GM21528 (cell line): ENCODE data around the gene CDC42EP5.
A peak's percentile ranks its signal among the peaks of the same experiment; 100 is the strongest.
"Not testable (repeated sequence)": the region's sequence is repeated elsewhere in the genome, so short reads cannot be mapped to it uniquely, and the experiment has no call there.

Experiments used
- ATAC-seq: cut with Tn5 transposase; IDR thresholded peaks from one replicate; pipeline ENCODE4 v1.9.1; 2021; ENCODE audit warnings: mild to moderate bottlenecking, moderate library complexity; ENCODE audit not compliant: unreplicated experiment, low FRiP score

Gene CDC42EP5

DNA sequence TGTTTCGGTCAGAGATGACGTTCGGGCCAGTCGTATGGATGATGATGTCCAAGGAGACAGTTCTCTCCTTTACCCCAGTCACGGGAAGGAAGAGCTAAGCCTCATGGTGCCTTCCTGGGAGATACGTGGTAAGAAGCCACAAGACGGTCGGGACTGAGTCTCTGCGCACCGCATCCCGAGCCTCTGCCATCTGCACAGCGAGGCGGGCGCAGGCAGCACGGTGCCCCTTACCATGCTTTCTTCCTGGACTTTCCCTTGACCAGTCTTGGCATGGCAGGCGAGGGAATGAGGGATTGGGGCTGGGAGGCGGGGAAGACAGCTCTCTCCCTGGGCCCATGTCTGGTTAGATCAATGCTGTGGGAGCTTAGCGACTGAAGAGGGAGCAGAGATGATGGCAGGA, 19.5 kb upstream of the CDC42EP5 start:
- ATAC-seq: no peak

DNA sequence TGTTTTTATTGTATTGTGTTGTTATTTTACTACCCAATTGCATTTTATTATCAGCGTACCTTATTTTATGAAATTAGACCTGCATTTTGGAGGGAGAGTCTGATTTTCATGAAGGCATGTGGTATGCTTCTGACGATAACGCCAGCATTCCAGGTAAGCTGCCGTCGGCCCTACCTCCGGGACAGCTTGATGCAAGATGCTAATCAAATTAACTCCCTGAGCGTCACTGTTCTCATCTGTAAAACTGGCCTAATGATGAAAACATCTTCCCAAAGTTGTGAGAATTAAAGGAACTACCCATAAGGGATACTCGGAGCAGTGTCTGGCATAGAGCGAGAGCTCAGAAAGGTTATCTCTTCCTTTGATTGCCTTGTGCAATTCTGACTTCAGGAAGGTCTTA, 16.7 kb upstream of the CDC42EP5 start:
- ATAC-seq: no peak

DNA sequence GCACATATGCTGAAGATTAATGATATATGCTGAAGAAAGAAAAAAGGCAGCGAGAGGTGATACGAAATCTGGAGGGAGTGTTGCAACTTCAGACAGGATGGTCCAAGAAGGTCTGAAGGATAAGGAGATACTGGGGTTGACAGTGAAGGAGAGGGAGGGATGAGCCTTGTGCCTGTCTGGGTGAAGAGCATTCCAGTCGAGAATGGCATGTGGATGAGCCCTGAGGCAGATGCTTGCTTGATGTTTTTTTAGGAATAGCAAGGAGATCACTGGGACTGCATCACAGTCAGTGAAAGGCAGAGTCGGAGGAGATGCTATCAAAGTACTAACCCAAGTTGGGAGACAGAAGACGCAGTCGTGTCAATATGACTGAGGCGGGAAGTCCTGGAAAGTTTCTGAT, 16.2 kb upstream of the CDC42EP5 start:
- ATAC-seq: no peak

DNA sequence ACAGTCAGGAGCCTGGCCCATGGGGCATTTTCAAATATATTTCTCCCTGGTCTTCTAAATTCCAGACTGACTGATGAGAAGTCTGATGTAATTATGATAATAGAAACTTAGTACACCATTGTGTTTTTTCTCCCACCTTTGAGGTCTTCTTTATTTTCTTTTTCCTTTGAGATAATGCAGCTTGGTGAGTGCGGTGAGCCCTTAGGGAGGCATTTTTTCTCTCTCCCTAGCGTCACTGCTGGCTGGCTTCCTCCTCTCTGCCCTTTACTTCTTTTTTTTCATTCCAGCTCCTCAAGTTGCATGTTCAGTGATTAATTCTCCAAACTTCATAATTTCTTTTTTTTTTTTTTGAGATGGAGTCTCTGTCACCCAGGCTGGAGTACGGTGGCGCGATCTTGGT, 12.8 kb upstream of the CDC42EP5 start:
- ATAC-seq: no peak

- no peak for ATAC-seq
Observed at GRCh38 chr19:54484451-54484850, 11.4 kb upstream of the CDC42EP5 start.

DNA sequence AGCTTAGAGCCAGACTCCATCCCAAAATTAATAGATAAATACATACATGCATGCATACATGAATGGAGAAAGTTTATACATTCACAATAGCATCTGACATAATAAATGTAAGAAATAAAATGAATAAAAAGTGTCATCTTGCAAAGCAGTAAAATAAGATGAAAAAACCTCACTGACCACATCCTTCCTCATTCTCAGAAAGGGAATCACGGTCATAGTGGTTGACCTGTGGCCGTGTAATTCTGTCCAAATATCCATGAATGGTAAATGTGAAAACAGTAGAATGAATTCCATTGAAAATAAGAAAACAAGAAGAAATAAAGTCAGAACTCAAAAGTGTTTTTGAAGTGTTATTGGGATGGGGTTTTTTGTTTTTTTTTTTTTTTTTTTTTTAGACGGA, 9.8 kb upstream of the CDC42EP5 start:
- no peak for ATAC-seq

GRCh38 chr19:54481326-54481930, 8.3 kb upstream of the CDC42EP5 start:
- no peak for ATAC-seq

DNA sequence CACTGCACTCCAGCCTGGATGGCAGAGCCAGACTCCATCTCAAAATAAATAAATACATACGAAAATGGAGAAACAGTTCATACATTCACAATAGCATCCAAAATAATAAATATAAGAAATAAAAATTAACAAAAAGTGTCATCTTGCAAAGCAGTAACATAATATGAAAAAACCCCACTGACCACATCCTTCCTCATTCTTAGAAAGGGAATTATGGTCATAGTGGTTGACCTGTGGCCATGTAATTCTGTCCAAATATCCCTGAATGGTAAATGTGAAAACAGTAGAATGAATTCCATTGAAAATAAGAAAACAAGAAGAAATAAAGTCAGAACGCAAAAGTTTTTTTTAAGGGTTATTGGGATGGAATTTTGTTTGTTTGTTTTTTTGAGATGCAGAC, 7.0 kb upstream of the CDC42EP5 start:
- no peak for ATAC-seq

DNA sequence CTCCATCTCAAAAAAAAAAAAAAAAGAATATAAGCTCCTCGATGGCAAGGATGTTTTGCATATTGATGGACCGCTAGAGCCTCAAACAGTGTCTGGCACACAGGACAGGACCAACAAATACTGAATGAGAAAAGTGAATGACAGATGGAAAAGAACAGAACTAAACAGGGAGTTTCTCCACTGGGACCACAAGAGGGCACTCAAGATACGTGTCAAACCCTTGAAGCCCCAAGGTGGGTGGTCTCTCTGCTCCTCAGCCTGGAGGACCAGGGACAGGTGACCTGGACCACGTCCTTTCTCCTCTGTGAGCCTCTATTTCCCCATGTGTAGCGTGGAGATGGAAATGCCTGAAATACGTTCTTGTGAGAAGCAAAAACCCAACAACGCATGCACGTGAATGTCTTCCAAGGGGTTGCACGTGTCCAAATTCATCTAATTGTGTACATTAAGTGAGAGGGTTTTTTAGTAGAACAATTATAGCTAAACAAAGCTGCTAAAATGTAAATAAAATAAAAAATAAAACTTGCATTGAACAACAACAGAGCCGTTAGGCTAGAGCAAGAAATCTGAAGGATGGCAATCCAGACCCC, 5.7 kb upstream of the CDC42EP5 start:
- no peak for ATAC-seq

DNA sequence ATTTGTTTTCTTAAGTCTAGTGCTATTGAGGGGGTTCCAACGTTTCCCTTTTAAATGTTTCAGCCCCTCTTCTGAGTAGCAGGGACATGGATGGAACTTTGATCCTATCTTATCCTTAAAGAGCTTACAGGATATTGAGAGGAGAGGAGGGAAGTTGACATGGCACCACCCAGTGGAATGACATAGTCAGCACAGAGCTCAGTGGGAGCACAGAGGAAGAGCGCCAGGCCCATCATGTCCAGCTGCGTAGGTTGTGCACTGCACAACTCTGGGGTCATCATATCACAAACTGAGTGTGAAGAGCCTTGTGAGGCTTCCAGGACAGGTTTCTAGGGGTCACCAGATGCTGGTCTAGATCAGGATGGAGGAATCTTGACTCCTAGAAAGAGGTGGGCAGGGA, 4.6 kb upstream of the CDC42EP5 start:
- ATAC-seq: no peak

- no peak for ATAC-seq
Observed at GRCh38 chr19:54475706-54476105, 2.6 kb upstream of the CDC42EP5 start.

GRCh38 chr19:54473892-54474372, 836 bp upstream of the CDC42EP5 start:
- no peak for ATAC-seq

- no peak for ATAC-seq
Observed at GRCh38 chr19:54470991-54471782, 1.9 kb downstream of the CDC42EP5 start.

GRCh38 chr19:54470276-54470887, 2.7 kb downstream of the CDC42EP5 start:
- ATAC-seq: no peak

DNA sequence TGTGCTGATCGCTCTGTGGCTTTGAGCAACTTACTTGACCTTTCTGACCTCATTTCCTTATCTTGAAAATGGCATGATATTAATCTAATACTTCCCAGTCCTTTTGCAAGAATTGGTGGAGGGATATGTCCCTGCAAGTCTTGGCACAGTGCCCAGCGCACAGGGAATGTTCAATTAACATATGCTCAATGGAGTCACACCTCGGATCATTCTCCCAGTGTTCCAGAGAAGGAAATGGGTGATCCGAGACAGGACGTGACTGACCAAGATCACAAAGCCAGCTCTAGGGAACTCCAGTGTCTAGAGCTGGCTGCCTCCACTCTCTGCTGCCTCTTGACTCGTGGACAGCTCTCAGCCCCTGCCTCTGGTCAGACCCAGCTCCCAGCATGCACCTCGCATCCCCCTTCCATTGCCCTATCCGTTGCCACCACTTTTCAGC, 3.6 kb downstream of the CDC42EP5 start:
- no peak for ATAC-seq

- ATAC-seq: not testable (repeated sequence)
Observed at GRCh38 chr19:54466110-54466480, 7.0 kb downstream of the CDC42EP5 start.

DNA sequence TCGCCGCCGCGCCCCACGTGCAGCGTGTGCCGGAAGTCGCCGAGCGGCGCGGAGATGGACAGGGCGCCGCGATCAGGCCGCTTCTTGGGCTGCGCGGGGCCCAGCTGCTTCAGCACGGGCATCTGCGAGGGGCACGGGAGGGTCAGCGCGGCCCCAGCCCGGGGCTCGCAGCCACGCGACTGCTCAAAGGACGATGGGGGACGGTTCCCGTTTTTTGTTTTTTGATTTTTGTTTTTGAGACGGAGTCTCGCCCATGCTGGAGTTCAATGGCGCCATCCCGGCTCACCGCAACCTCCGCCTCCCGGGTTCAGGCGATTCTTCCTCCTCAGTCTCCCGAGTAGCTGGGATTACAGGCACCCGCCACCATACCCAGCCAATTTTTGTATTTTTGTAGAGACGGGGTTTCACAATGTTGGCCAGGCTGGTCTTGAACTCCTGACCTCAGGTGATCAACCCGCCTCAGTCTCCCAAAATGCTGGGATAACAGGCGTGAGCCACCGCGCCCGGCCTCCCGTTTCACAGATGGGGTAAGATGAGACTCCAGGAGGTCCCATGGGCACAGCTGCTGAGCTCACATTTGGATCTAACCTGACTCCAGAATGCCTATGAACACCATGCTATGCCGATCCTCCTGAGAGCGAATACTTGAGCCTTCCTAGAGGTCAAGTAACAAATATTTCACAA, 7.5 kb downstream of the CDC42EP5 start:
- ATAC-seq: no peak

- peak; percentile 27 for ATAC-seq
Observed at GRCh38 chr19:54464630-54465425, 8.3 kb downstream of the CDC42EP5 start.

DNA sequence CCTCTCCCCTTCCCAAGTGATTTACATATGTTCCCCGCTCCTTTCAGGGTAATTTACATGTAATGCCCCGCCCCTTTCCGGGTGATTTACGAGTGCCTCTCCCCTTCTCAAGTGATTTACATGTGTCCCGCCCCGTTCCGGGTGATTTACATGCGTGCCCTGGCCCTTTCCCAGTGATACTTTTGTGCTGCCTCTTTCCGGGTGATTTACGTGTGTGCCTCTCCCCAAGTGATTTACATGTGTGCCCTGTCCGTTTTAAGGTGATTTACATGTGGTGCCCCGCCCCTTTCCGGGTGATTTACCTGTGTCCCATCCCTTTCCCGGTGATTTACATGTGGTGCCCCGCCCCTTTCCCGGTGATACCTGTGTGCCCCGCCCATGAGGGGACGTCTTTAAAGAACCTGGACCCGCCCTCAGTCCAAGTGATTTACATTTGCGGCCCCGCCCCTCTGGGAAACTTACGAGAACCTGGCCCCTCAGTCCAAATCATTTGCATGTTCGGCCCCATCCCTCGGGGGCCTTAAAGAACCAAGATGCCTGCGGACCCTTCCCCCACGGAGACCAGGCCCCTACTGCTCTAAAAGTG, 9.0 kb downstream of the CDC42EP5 start:
- peak; percentile 50 for ATAC-seq
